SK-N-SH treated with all-trans-retinoic acid at 6 μM for 48 hours (cell line): Measurements from ENCODE around the gene CPB1.

Experiments
- ATAC-seq: fragments of 200-7000 bp; cut with Tn5 transposase; 3 replicates; pipeline ENCODE4 v1.9.1; 2020; ENCODE audit warnings: mild to moderate bottlenecking, moderate library complexity
- ARNTL ChIP-seq: fragments of 450-650 bp; formaldehyde crosslinking; IDR thresholded peaks from 2 replicates; pipeline ENCODE4 v1.5.0; 2020; ENCODE audit warnings: low read depth, mild to moderate bottlenecking, moderate library complexity, borderline replicate concordance
- BACH2 ChIP-seq: fragments of 250-450 bp; sonication (Bioruptor Pico); IDR thresholded peaks from 2 replicates; pipeline ENCODE4 v1.9.0; 2021; ENCODE audit warnings: mild to moderate bottlenecking, borderline replicate concordance
- CSDC2 ChIP-seq: fragments of 250-450 bp; sonication (Bioruptor Pico); IDR thresholded peaks from 2 replicates; pipeline ENCODE4 v1.5.0; 2020; ENCODE audit warnings: mild to moderate bottlenecking, moderate library complexity
- ESRRG ChIP-seq: fragments of 250-450 bp; sonication (Bioruptor Pico); IDR thresholded peaks from 2 replicates; pipeline ENCODE4 v1.6.1; 2021; ENCODE audit warnings: mild to moderate bottlenecking
- GLIS3 ChIP-seq: fragments of 250-450 bp; sonication (Bioruptor Pico); IDR thresholded peaks from 2 replicates; pipeline ENCODE4 v1.5.0; 2020; ENCODE audit warnings: mild to moderate bottlenecking, moderate library complexity
- ISL1 ChIP-seq: fragments of 250-450 bp; sonication (Bioruptor Pico); IDR thresholded peaks from 2 replicates; pipeline ENCODE4 v2.1.2; 2022; ENCODE audit warnings: mild to moderate bottlenecking, moderate library complexity
- OSR1 ChIP-seq: fragments of 250-450 bp; sonication (Bioruptor Pico); IDR thresholded peaks from 2 replicates; pipeline ENCODE4 v1.8.0; 2022; ENCODE audit warnings: moderate library complexity, mild to moderate bottlenecking, inconsistent platforms
- PPARA ChIP-seq: fragments of 250-450 bp; sonication (Bioruptor Pico); IDR thresholded peaks from 2 replicates; pipeline ENCODE4 v1.5.0; 2020; ENCODE audit warnings: mild to moderate bottlenecking, borderline replicate concordance
- RARB ChIP-seq: fragments of 250-450 bp; sonication (Bioruptor Pico); IDR thresholded peaks from 2 replicates; pipeline ENCODE4 v1.8.0; 2021; ENCODE audit warnings: mild to moderate bottlenecking, moderate library complexity
- SNAI2 ChIP-seq: fragments of 250-450 bp; sonication (Bioruptor Pico); IDR thresholded peaks from 2 replicates; pipeline ENCODE4 v1.5.0; 2020; ENCODE audit warnings: mild to moderate bottlenecking, moderate library complexity
- TCF4 ChIP-seq: fragments of 250-450 bp; sonication (Bioruptor Pico); IDR thresholded peaks from 2 replicates; pipeline ENCODE4 v1.8.0; 2021; ENCODE audit warnings: mild to moderate bottlenecking, moderate library complexity, borderline replicate concordance
- TOX ChIP-seq: fragments of 250-450 bp; sonication (Bioruptor Pico); IDR thresholded peaks from 2 replicates; pipeline ENCODE4 v1.8.0; 2021; ENCODE audit warnings: mild to moderate bottlenecking, moderate library complexity, borderline replicate concordance
- ZC3H10 ChIP-seq: fragments of 250-450 bp; sonication (Bioruptor Pico); IDR thresholded peaks from 2 replicates; pipeline ENCODE4 v1.5.1; 2021; ENCODE audit warnings: mild to moderate bottlenecking, moderate library complexity
- ZFP3 ChIP-seq: fragments of 250-450 bp; sonication (Bioruptor Pico); IDR thresholded peaks from 2 replicates; pipeline ENCODE4 v1.5.0; 2020; ENCODE audit warnings: mild to moderate bottlenecking, moderate library complexity
- ZFP30 ChIP-seq: fragments of 450-650 bp; formaldehyde crosslinking; IDR thresholded peaks from 2 replicates; pipeline ENCODE4 v1.5.0; 2022; ENCODE audit warnings: mild to moderate bottlenecking, moderate library complexity
- ZNF565 ChIP-seq: fragments of 450-650 bp; formaldehyde crosslinking; conservative IDR thresholded peaks from 2 replicates; pipeline ENCODE4 v1.5.0; 2020; ENCODE audit warnings: low read depth, mild to moderate bottlenecking, moderate library complexity
- ZNF70 ChIP-seq: fragments of 450-650 bp; formaldehyde crosslinking; IDR thresholded peaks from 2 replicates; pipeline ENCODE4 v1.5.0; 2020; ENCODE audit warnings: mild to moderate bottlenecking, moderate library complexity
- ZNF8 ChIP-seq: fragments of 450-650 bp; formaldehyde crosslinking; IDR thresholded peaks from 2 replicates; pipeline ENCODE4 v1.5.0; 2020; ENCODE audit warnings: mild to moderate bottlenecking, moderate library complexity
- TF ChIP-seq, protein P1 (sequence below): fragments of 250-450 bp; sonication (Bioruptor Pico); IDR thresholded peaks from 2 replicates; pipeline ENCODE4 v1.8.0; 2021; ENCODE audit warnings: low read depth, mild to moderate bottlenecking, moderate library complexity, borderline replicate concordance
- TF ChIP-seq, protein P2 (sequence below): fragments of 250-450 bp; sonication (Bioruptor Pico); IDR thresholded peaks from 2 replicates; pipeline ENCODE4 v1.8.0; 2020; ENCODE audit warnings: mild to moderate bottlenecking, moderate library complexity, borderline replicate concordance
- TF ChIP-seq, protein P3 (sequence below): fragments of 250-450 bp; sonication (Bioruptor Pico); IDR thresholded peaks from 2 replicates; pipeline ENCODE4 v1.5.0; 2020; ENCODE audit warnings: mild to moderate bottlenecking, moderate library complexity
- TF ChIP-seq, protein P4 (sequence below): fragments of 250-450 bp; sonication (Bioruptor Pico); IDR thresholded peaks from 2 replicates; pipeline ENCODE4 v1.5.1; 2020; ENCODE audit warnings: low read depth, mild to moderate bottlenecking, moderate library complexity
- TF ChIP-seq, protein P5 (sequence below): fragments of 250-450 bp; sonication (Bioruptor Pico); IDR thresholded peaks from 2 replicates; pipeline ENCODE4 v1.5.1; 2021; ENCODE audit warnings: mild to moderate bottlenecking, moderate library complexity

The CPB1 gene

DNA sequence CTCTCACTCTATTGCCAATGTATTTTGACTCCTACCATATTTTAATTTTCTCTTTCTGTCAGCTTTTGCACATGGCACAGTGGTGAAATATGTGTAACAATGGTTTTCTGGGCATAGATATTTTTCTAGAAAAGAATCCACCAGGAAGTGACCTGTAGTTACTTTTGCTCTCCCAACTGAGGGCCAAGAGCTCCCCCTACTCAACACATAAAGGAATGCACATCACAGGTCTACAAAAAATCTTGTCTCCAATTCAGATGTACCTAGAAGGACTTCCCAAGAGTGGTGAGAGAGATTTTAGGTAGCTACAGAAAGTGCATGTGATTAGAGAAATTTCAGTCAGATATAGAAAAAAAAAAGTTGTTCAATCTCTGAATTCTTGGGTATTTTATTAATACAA, 53.1 kb downstream of the CPB1 start:
- TF ChIP-seq, protein P1, sequence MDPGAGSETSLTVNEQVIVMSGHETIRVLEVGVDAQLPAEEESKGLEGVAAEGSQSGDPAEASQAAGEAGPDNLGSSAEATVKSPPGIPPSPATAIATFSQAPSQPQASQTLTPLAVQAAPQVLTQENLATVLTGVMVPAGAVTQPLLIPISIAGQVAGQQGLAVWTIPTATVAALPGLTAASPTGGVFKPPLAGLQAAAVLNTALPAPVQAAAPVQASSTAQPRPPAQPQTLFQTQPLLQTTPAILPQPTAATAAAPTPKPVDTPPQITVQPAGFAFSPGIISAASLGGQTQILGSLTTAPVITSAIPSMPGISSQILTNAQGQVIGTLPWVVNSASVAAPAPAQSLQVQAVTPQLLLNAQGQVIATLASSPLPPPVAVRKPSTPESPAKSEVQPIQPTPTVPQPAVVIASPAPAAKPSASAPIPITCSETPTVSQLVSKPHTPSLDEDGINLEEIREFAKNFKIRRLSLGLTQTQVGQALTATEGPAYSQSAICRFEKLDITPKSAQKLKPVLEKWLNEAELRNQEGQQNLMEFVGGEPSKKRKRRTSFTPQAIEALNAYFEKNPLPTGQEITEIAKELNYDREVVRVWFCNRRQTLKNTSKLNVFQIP (CRISPR knock-in tag) = no peak
- TF ChIP-seq ZFP3 (CRISPR knock-in tag) (no peak), ZFP30 (CRISPR knock-in tag) (no peak), SNAI2 (CRISPR knock-in tag) (no peak), ZNF565 (no peak), ESRRG (CRISPR knock-in tag) (no peak), TOX (no peak), ISL1 (no peak), TCF4 (CRISPR knock-in tag) (no peak), ZC3H10 (CRISPR knock-in tag) (no peak), GLIS3 (CRISPR knock-in tag) (no peak), CSDC2 (CRISPR knock-in tag) (no peak), BACH2 (CRISPR knock-in tag) (no peak), ZNF70 (no peak), ARNTL (CRISPR knock-in tag) (no peak), ZNF8 (CRISPR knock-in tag) (no peak)
- TF ChIP-seq, protein P2, sequence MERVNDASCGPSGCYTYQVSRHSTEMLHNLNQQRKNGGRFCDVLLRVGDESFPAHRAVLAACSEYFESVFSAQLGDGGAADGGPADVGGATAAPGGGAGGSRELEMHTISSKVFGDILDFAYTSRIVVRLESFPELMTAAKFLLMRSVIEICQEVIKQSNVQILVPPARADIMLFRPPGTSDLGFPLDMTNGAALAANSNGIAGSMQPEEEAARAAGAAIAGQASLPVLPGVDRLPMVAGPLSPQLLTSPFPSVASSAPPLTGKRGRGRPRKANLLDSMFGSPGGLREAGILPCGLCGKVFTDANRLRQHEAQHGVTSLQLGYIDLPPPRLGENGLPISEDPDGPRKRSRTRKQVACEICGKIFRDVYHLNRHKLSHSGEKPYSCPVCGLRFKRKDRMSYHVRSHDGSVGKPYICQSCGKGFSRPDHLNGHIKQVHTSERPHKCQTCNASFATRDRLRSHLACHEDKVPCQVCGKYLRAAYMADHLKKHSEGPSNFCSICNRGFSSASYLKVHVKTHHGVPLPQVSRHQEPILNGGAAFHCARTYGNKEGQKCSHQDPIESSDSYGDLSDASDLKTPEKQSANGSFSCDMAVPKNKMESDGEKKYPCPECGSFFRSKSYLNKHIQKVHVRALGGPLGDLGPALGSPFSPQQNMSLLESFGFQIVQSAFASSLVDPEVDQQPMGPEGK = no peak
- TF ChIP-seq, protein P3, sequence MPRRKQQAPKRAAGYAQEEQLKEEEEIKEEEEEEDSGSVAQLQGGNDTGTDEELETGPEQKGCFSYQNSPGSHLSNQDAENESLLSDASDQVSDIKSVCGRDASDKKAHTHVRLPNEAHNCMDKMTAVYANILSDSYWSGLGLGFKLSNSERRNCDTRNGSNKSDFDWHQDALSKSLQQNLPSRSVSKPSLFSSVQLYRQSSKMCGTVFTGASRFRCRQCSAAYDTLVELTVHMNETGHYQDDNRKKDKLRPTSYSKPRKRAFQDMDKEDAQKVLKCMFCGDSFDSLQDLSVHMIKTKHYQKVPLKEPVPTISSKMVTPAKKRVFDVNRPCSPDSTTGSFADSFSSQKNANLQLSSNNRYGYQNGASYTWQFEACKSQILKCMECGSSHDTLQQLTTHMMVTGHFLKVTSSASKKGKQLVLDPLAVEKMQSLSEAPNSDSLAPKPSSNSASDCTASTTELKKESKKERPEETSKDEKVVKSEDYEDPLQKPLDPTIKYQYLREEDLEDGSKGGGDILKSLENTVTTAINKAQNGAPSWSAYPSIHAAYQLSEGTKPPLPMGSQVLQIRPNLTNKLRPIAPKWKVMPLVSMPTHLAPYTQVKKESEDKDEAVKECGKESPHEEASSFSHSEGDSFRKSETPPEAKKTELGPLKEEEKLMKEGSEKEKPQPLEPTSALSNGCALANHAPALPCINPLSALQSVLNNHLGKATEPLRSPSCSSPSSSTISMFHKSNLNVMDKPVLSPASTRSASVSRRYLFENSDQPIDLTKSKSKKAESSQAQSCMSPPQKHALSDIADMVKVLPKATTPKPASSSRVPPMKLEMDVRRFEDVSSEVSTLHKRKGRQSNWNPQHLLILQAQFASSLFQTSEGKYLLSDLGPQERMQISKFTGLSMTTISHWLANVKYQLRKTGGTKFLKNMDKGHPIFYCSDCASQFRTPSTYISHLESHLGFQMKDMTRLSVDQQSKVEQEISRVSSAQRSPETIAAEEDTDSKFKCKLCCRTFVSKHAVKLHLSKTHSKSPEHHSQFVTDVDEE (CRISPR knock-in tag) = no peak
- TF ChIP-seq, protein P4, sequence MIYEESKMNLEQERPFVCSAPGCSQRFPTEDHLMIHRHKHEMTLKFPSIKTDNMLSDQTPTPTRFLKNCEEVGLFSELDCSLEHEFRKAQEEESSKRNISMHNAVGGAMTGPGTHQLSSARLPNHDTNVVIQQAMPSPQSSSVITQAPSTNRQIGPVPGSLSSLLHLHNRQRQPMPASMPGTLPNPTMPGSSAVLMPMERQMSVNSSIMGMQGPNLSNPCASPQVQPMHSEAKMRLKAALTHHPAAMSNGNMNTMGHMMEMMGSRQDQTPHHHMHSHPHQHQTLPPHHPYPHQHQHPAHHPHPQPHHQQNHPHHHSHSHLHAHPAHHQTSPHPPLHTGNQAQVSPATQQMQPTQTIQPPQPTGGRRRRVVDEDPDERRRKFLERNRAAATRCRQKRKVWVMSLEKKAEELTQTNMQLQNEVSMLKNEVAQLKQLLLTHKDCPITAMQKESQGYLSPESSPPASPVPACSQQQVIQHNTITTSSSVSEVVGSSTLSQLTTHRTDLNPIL = no peak
- TF ChIP-seq, protein P5, sequence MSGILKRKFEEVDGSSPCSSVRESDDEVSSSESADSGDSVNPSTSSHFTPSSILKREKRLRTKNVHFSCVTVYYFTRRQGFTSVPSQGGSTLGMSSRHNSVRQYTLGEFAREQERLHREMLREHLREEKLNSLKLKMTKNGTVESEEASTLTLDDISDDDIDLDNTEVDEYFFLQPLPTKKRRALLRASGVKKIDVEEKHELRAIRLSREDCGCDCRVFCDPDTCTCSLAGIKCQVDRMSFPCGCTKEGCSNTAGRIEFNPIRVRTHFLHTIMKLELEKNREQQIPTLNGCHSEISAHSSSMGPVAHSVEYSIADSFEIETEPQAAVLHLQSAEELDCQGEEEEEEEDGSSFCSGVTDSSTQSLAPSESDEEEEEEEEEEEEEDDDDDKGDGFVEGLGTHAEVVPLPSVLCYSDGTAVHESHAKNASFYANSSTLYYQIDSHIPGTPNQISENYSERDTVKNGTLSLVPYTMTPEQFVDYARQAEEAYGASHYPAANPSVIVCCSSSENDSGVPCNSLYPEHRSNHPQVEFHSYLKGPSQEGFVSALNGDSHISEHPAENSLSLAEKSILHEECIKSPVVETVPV (CRISPR knock-in tag) = no peak
- ATAC-seq = no peak

DNA sequence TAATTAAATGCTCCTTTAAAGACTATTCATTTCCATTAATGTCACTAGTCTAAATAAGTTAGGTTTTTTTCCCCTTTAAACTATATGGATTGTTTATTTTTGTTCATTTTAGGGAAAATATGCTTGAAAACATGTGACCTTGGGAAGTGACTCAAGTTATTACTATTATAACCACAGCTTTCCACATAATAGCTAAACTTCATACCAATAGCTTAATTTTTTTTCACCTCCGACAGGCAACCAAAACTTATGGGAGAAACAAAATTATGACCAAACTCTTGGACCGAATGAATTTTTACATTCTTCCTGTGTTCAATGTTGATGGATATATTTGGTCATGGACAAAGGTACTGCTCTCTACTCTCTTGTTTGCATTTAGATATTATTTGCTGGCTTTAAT, 53.7 kb downstream of the CPB1 start:
- no peak for ATAC-seq
- no peak for TF ChIP-seq ZFP3 (CRISPR knock-in tag)
- no peak for TF ChIP-seq ZFP30 (CRISPR knock-in tag)
- no peak for TF ChIP-seq OSR1 (CRISPR knock-in tag)
- TF ChIP-seq, protein P4 = no peak
- no peak for TF ChIP-seq RARB (CRISPR knock-in tag)
- TF ChIP-seq TOX = no peak
- TF ChIP-seq TCF4 (CRISPR knock-in tag) = no peak
- TF ChIP-seq, protein P1 (CRISPR knock-in tag) = no peak
- no peak for TF ChIP-seq ARNTL (CRISPR knock-in tag)
- no peak for TF ChIP-seq ZNF70
- no peak for TF ChIP-seq PPARA
- TF ChIP-seq SNAI2 (CRISPR knock-in tag) = no peak
